ENCODE measurements around the gene SDC4. TPM values are rescaled to one million over a fixed set of nuclear protein-coding genes. Genes with fewer than 3 reads are reported as not detected.

SDC4 gene
- total RNA-seq: 193 and 303 TPM in 2 replicates

GRCh38 chr20:45347936-45348778, at the start of gene SDC4:
SDC4 (minus strand) TSS chr20:45348424; CDS start chr20:45348384, 40 bp downstream.

GRCh38 chr20:45378191-45378590, 30.0 kb upstream of the SDC4 start, which contains the start of gene TP53TG5:
TP53TG5 (minus strand) TSS chr20:45378325; CDS start chr20:45378236, 89 bp downstream.

GRCh38 chr20:45362804-45363610, 14.8 kb upstream of the SDC4 start, which contains the start of gene SYS1:
SYS1 (plus strand) TSS chr20:45363156; CDS start chr20:45363532, 376 bp downstream.

GRCh38 chr20:45308117-45308778, 40.0 kb downstream of the SDC4 start, which contains the start of gene MATN4:
MATN4 (minus strand) TSS chr20:45308299; CDS start chr20:45305582, 2,717 bp downstream.

GRCh38 chr20:45306431-45306982, 41.7 kb downstream of the SDC4 start, which contains the start of gene RBPJL:
RBPJL (plus strand) TSS chr20:45306840; CDS start chr20:45306923, 83 bp downstream.

Other genes starting within 250 kb of the SDC4 start
- 0.64 and 1.0 TPM in 2 replicates for gene KCNS1, start 247.3 kb downstream of the SDC4 start, total RNA-seq
- 0.64 and 8.2 TPM in 2 replicates for gene WFDC5, start 233.2 kb downstream of the SDC4 start, total RNA-seq
- gene WFDC12, start 224.0 kb downstream of the SDC4 start, total RNA-seq: 8.9 TPM in 1 of 2 replicates, not detected in the other
- gene PI3, start 173.5 kb downstream of the SDC4 start, total RNA-seq: 39.5 and 217 TPM in 2 replicates
- gene SEMG1, start 141.4 kb downstream of the SDC4 start, total RNA-seq: not detected in 2 replicates
- gene SEMG2, start 127.1 kb downstream of the SDC4 start, total RNA-seq: not detected in 2 replicates
- gene SLPI, start 93.9 kb downstream of the SDC4 start, total RNA-seq: 458 and 1,147 TPM in 2 replicates
- gene RBPJL, start 41.6 kb downstream of the SDC4 start, total RNA-seq: not detected in 2 replicates
- under 0.01 and 0.14 TPM in 2 replicates for gene MATN4, start 40.1 kb downstream of the SDC4 start, total RNA-seq
- gene SYS1, start 14.7 kb upstream of the SDC4 start, total RNA-seq: 17.4 and 22.1 TPM in 2 replicates
- not detected in 2 replicates for gene TP53TG5, start 29.9 kb upstream of the SDC4 start, total RNA-seq
- 8.3 and 15.4 TPM in 2 replicates for gene DBNDD2, start 59.9 kb upstream of the SDC4 start, total RNA-seq
- gene PIGT, start 67.7 kb upstream of the SDC4 start, total RNA-seq: 17.8 and 35.4 TPM in 2 replicates
- gene WFDC2, start 121.3 kb upstream of the SDC4 start, total RNA-seq: 12.0 TPM in 1 of 2 replicates, not detected in the other
- not detected in 2 replicates for gene SPINT3, start 167.2 kb upstream of the SDC4 start, total RNA-seq
- gene WFDC6, start 191.1 kb upstream of the SDC4 start, total RNA-seq: not detected in 2 replicates
- not detected in 2 replicates for gene EPPIN, start 199.0 kb upstream of the SDC4 start, total RNA-seq
- gene WFDC8, start 230.9 kb upstream of the SDC4 start, total RNA-seq: not detected in 2 replicates

Data from nasal cavity respiratory epithelium epithelial cell of viscerocranial mucosa (primary cell).